ENCODE measurements around the gene CREB3. TPM values are rescaled to one million over a fixed set of nuclear protein-coding genes. Genes with fewer than 3 reads are reported as not detected.

The CREB3 gene
- total and polyA plus RNA-seq, 2 donors from 2014 or later, result 40.5 to 52.0 TPM

- TF ChIP-seq CTCF (IDR thresholded peaks at IDR 0.05; ENCODE audit: borderline replicate concordance, extremely low read depth, insufficient read depth), result no peak
- intact Hi-C loops (cut with DNase I), result no loop called here
- Histone ChIP-seq H3K27me3 (ENCODE audit: control insufficient read depth, insufficient read depth, low read length) (no peaks in the 10 kb centered on the region), H3K4me1 (ENCODE audit: control insufficient read depth in 2 of 3, insufficient read depth in 2 of 3, low read depth in 1 of 3, low read length in 3 of 3) (peaks cover 0 to 26% (median 11%) of the 10 kb centered on the region in 3 donors), H3K9ac (ENCODE audit: low read length in 3 of 3) (peak overlapping the region; percentile 84 to 96 (median 91)), H3K9me3 (ENCODE audit: control insufficient read depth in 2 of 3, insufficient read depth in 1 of 3, low read length in 3 of 3) (no peaks in the 10 kb centered on the region), H3K27ac (ENCODE audit: low read depth in 2 of 2, low read length in 2 of 2) (peak overlapping the region; percentile 90 to 95), H3K36me3 (ENCODE audit: control insufficient read depth in 2 of 3, insufficient read depth in 3 of 3, low read length in 3 of 3) (peaks cover 14 to 42% (median 36%) of the 10 kb centered on the region in 3 donors), H3K4me3 (ENCODE audit: low read length in 3 of 3) (peak overlapping the region; percentile 81 to 91 (median 84))
- DNase-seq, result no peak
- FAIRE-seq, result no peak
These were observed 15.9 kb downstream of the CREB3 start for GRCh38 chr9:35748242-35748857.

- peak within 1 kb of the TSS; percentile 84 to 96 (median 91) for H3K9ac ChIP-seq (ENCODE audit: low read length in 3 of 3)
- peaks cover 0 to 26% (median 11%) of the 10 kb centered on the region in 3 donors for H3K4me1 ChIP-seq (ENCODE audit: control insufficient read depth in 2 of 3, insufficient read depth in 2 of 3, low read depth in 1 of 3, low read length in 3 of 3)
- intact Hi-C loops (cut with DNase I), result no loop called here
- peak within 1 kb of the TSS; percentile 90 to 95 for H3K27ac ChIP-seq (ENCODE audit: low read depth in 2 of 2, low read length in 2 of 2)
- no peaks in the 10 kb centered on the region for H3K9me3 ChIP-seq (ENCODE audit: control insufficient read depth in 2 of 3, insufficient read depth in 1 of 3, low read length in 3 of 3)
- H3K36me3 ChIP-seq (ENCODE audit: control insufficient read depth in 2 of 3, insufficient read depth in 3 of 3, low read length in 3 of 3), result peaks cover 13 to 42% (median 35%) of the 10 kb centered on the region in 3 donors
- no peaks in the 10 kb centered on the region for H3K27me3 ChIP-seq (ENCODE audit: control insufficient read depth, insufficient read depth, low read length)
- TF ChIP-seq CTCF (IDR thresholded peaks at IDR 0.05; ENCODE audit: borderline replicate concordance, extremely low read depth, insufficient read depth), result no peak
- H3K4me3 ChIP-seq (ENCODE audit: low read length in 3 of 3), result peak within 1 kb of the TSS; percentile 82 to 91 (median 84)
- peak; percentile 83 to 95 (median 91) for DNase-seq
- FAIRE-seq, result no peak
These were observed 16.5 kb downstream of the CREB3 start, which contains the start of the genes GBA2 and RGP1 for GRCh38 chr9:35748858-35749514. Gene GBA2 (minus strand): TSS chr9:35749228. CDS start chr9:35748704, 524 bp downstream. Gene RGP1 (plus strand): TSS chr9:35749287. CDS start chr9:35749756, 469 bp downstream.

- no peaks in the 10 kb centered on the region for H3K27me3 ChIP-seq (ENCODE audit: control insufficient read depth, insufficient read depth, low read length)
- H3K27ac ChIP-seq (ENCODE audit: low read depth in 2 of 2, low read length in 2 of 2), result peak overlapping the region; percentile 90 to 95
- H3K9me3 ChIP-seq (ENCODE audit: control insufficient read depth in 2 of 3, insufficient read depth in 1 of 3, low read length in 3 of 3), result no peaks in the 10 kb centered on the region
- H3K4me1 ChIP-seq (ENCODE audit: control insufficient read depth in 2 of 3, insufficient read depth in 2 of 3, low read depth in 1 of 3, low read length in 3 of 3), result peaks cover 0 to 24% (median 8%) of the 10 kb centered on the region in 3 donors
- FAIRE-seq (no peak), DNase-seq (peak in 4 of 5 donors; percentile 35 to 88 (median 64))
- H3K4me3 ChIP-seq (ENCODE audit: low read length in 3 of 3), result peak overlapping the region; percentile 77 to 91 (median 82)
- H3K9ac ChIP-seq (ENCODE audit: low read length in 3 of 3), result peak overlapping the region; percentile 69 to 94 (median 83)
- peaks cover 11 to 38% (median 32%) of the 10 kb centered on the region in 3 donors for H3K36me3 ChIP-seq (ENCODE audit: control insufficient read depth in 2 of 3, insufficient read depth in 3 of 3, low read length in 3 of 3)
- TF ChIP-seq CTCF (IDR thresholded peaks at IDR 0.05; ENCODE audit: borderline replicate concordance, extremely low read depth, insufficient read depth), result no peak
- intact Hi-C loops (cut with DNase I), result no loop called here
These were observed 17.2 kb downstream of the CREB3 start for GRCh38 chr9:35749515-35750255.
